Hindlimb muscle (tissue), 1 donor: ENCODE results near the gene CAPN9. TPM values are rescaled to one million over a fixed set of nuclear protein-coding genes. Genes with fewer than 3 reads are reported as not detected.

Experiments
- polyA plus RNA-seq: library from polyadenylated mRNA; unstranded; fragments of 120-200 nt; gene quantifications from one replicate; pipeline ENCODE4 v1.2.1, GENCODE V29; 2013; ENCODE audit not compliant: insufficient read length

Gene CAPN9
- polyA plus RNA-seq, 1 donor: 0.57 TPM

Other genes starting within 250 kb of the CAPN9 start
- gene COG2, start 104.9 kb upstream of the CAPN9 start, polyA plus RNA-seq: 23.9 TPM
- 17.9 TPM for gene AGT, start 33.3 kb upstream of the CAPN9 start, polyA plus RNA-seq
- 63.2 TPM for gene C1orf198, start 121.1 kb downstream of the CAPN9 start, polyA plus RNA-seq
- 19.6 TPM for gene TTC13, start 231.5 kb downstream of the CAPN9 start, polyA plus RNA-seq
- 14.1 TPM for gene ARV1, start 231.7 kb downstream of the CAPN9 start, polyA plus RNA-seq